ENCODE measurements around the gene TMF1. TPM values are rescaled to one million over a fixed set of nuclear protein-coding genes. Genes with fewer than 3 reads are reported as not detected.

TMF1 gene
- total and polyA plus RNA-seq, 10 of the 15 experiments (the other 5 are each of a cell fraction or from before 2014, with no cell fraction given) = 7.1 to 24.5 (median 18.6) TPM

DNA sequence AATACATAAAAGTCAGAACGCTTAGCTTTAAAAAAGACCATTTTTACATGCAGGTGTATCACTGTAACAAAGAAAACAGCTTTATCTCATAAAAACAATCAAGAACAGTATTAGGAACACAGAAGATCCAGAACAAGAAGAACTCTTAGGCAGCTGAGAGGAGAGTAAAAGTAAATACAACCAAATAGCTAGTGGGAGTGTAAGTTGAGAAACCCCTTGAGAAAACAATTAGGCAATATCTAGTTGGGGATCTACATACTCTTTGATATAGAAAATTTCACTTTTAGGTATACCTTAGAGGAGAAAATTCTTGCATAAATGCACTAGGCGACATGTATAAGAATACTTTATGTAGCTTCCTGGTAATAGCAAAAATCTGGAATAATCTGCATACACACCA is 7.5 kb downstream of the TMF1 start (continued):
- TF ChIP-seq CEBPB (IDR thresholded peaks at IDR 0.05; ENCODE audit: borderline replicate concordance in 1 of 2, low read depth in 2 of 2, low read length in 2 of 2) = no peak

DNA sequence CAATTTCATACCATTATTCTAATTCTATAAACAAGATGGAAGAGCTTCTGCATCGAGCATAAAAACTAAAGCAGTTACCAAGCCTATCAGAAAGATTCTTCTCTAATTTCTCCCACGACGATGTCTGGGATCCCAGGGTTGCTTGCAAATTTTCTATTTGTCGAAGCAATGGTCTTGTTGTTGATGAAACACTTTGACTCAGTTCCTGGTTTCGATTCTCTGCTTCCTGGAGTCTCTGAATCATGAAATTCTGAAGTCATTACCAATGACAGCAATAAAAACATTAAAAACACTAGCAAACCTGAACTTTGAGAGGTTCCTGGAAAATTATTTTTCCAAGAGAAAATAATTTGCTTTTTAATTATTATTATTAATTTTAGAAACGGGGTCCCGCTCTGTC is 18.7 kb downstream of the TMF1 start:
- in situ Hi-C loops (cut with MboI) = no loop called here
- WGBS (ENCODE audit: insufficient coverage, insufficient replicate concordance, low lambda C conversion rate, missing lambda C conversion rate) = 60% methylated on average over 7 of the region's 7 CpGs
- ChIA-PET CTCF (no interaction called here), SMC1A (ENCODE audit: uncharacterized antibody, unreplicated experiment) (interaction anchor here (0.6 to 2.3 kb wide), 3 partner anchors 11 to 19 kb away, joined by 3 to 12 read pairs (median 3); partner anchors contain the start of gene TMF1), POLR2A (interaction anchor here (0.5 kb wide), 1 partner anchor 1390 kb away, joined by 4 read pairs; no protein-coding TSS in a partner anchor), RAD21 (ENCODE audit: unreplicated experiment) (no interaction called here)
- ATAC-seq = no peak
- Histone ChIP-seq H3K9ac (ENCODE audit: control insufficient read depth, insufficient read depth, low read length) (no peak overlapping the region), H3K36me3 (ENCODE audit: control insufficient read depth in 2 of 2, insufficient read depth in 2 of 2, low read length in 1 of 2) (peaks cover 0 to 39% of the 10 kb centered on the region in 2 experiments), H3K4me1 (ENCODE audit: control insufficient read depth, insufficient read depth, low read length) (no peaks in the 10 kb centered on the region), H3K4me3 (no peak overlapping the region), H3K4me2 (ENCODE audit: control insufficient read depth, insufficient read depth) (no peak overlapping the region), H2AFZ (ENCODE audit: control insufficient read depth, low read depth, low read length) (no peak overlapping the region), H3K9me3 (replicated peaks; ENCODE audit: control insufficient read depth, insufficient read depth, low read length) (no peaks in the 10 kb centered on the region), H3K79me2 (ENCODE audit: control insufficient read depth, insufficient read depth, low read length) (no peaks in the 10 kb centered on the region), H4K20me1 (ENCODE audit: control insufficient read depth, insufficient read depth) (no peaks in the 10 kb centered on the region), H3K27me3 (replicated peaks in 1 of 2; ENCODE audit: control insufficient read depth in 2 of 2, insufficient read depth in 2 of 2, low read length in 1 of 2) (no peaks in the 10 kb centered on the region), H3K27ac (ENCODE audit: control insufficient read depth, insufficient read depth) (no peak overlapping the region)
- no peak for DNase-seq (ENCODE audit: low read depth, low spot score)
- FAIRE-seq = no peak
- TF ChIP-seq SIN3A (IDR thresholded peaks at IDR 0.05; ENCODE audit: low read depth, low read length) (no peak), SPI1 (IDR thresholded peaks at IDR 0.05; ENCODE audit: borderline replicate concordance, insufficient read depth, low read depth, low read length) (no peak), IRF4 (IDR thresholded peaks at IDR 0.05; ENCODE audit: low read depth, low read length) (no peak), PAX5 (IDR thresholded peaks at IDR 0.05; ENCODE audit: borderline replicate concordance, low read depth, low read length) (no peak), HCFC1 (IDR thresholded peaks at IDR 0.05; ENCODE audit: low read length) (no peak), CREM (IDR thresholded peaks at IDR 0.05; ENCODE audit: low read depth) (no peak), NFYB (IDR thresholded peaks at IDR 0.05; ENCODE audit: insufficient read depth, low read depth, low read length) (no peak), BCL11A (IDR thresholded peaks at IDR 0.05; ENCODE audit: low read depth, low read length) (no peak), RCOR1 (conservative IDR thresholded peaks at IDR 0.05; ENCODE audit: low read depth, low read length) (no peak), EED (IDR thresholded peaks at IDR 0.05; ENCODE audit: low read depth) (no peak), RAD51 (IDR thresholded peaks at IDR 0.05) (no peak), FOXK2 (IDR thresholded peaks at IDR 0.05) (no peak), NFXL1 (IDR thresholded peaks at IDR 0.05; ENCODE audit: borderline replicate concordance) (no peak), HDAC2 (IDR thresholded peaks at IDR 0.05) (no peak), MYC (IDR thresholded peaks at IDR 0.05; ENCODE audit: insufficient read depth, insufficient read length, insufficient replicate concordance, low read length, severe bottlenecking) (no peak), ATF7 (IDR thresholded peaks at IDR 0.05; ENCODE audit: low read depth) (no peak)
- TF ChIP-seq, protein P1, sequence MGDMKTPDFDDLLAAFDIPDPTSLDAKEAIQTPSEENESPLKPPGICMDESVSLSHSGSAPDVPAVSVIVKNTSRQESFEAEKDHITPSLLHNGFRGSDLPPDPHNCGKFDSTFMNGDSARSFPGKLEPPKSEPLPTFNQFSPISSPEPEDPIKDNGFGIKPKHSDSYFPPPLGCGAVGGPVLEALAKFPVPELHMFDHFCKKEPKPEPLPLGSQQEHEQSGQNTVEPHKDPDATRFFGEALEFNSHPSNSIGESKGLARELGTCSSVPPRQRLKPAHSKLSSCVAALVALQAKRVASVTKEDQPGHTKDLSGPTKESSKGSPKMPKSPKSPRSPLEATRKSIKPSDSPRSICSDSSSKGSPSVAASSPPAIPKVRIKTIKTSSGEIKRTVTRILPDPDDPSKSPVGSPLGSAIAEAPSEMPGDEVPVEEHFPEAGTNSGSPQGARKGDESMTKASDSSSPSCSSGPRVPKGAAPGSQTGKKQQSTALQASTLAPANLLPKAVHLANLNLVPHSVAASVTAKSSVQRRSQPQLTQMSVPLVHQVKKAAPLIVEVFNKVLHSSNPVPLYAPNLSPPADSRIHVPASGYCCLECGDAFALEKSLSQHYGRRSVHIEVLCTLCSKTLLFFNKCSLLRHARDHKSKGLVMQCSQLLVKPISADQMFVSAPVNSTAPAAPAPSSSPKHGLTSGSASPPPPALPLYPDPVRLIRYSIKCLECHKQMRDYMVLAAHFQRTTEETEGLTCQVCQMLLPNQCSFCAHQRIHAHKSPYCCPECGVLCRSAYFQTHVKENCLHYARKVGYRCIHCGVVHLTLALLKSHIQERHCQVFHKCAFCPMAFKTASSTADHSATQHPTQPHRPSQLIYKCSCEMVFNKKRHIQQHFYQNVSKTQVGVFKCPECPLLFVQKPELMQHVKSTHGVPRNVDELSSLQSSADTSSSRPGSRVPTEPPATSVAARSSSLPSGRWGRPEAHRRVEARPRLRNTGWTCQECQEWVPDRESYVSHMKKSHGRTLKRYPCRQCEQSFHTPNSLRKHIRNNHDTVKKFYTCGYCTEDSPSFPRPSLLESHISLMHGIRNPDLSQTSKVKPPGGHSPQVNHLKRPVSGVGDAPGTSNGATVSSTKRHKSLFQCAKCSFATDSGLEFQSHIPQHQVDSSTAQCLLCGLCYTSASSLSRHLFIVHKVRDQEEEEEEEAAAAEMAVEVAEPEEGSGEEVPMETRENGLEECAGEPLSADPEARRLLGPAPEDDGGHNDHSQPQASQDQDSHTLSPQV (IDR thresholded peaks at IDR 0.05) = no peak
- TF ChIP-seq, protein P2, sequence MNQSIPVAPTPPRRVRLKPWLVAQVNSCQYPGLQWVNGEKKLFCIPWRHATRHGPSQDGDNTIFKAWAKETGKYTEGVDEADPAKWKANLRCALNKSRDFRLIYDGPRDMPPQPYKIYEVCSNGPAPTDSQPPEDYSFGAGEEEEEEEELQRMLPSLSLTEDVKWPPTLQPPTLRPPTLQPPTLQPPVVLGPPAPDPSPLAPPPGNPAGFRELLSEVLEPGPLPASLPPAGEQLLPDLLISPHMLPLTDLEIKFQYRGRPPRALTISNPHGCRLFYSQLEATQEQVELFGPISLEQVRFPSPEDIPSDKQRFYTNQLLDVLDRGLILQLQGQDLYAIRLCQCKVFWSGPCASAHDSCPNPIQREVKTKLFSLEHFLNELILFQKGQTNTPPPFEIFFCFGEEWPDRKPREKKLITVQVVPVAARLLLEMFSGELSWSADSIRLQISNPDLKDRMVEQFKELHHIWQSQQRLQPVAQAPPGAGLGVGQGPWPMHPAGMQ (IDR thresholded peaks at IDR 0.05; ENCODE audit: borderline replicate concordance) = no peak
- no TSS peak for BruUV-seq (replicated peaks)
- intact Hi-C loops (cut with micrococcal nuclease; ENCODE audit: unreplicated experiment) = no loop called here

Measured in GM12878 (cell line).